Omental fat pad (tissue), 4 donors: ENCODE results near the gene SOX1. TPM values are rescaled to one million over a fixed set of nuclear protein-coding genes. Genes with fewer than 3 reads are reported as not detected.

Experiments
- ATAC-seq: fragments of 150-250 bp; one replicate; pipeline ENCODE4 v1.9.1; 2016; ENCODE audit warnings: mild to moderate bottlenecking, moderate library complexity; ENCODE audit not compliant: low FRiP score
- DNase-seq: peaks from one replicate; pipeline ENCODE4 v3.0.0-alpha.2; 2019; ENCODE audit warnings: low spot score
- CTCF ChIP-seq, 3 donors: fragments of 450-650 bp; IDR thresholded peaks; one replicate each; pipeline ENCODE4 v1.5.1; 2016 to 2017; ENCODE audit warnings: antibody characterized with exemption in 3 of 3, mild to moderate bottlenecking in 3 of 3, moderate library complexity in 2 of 3
- total RNA-seq, 4 donors: library from RNA; depleted of rRNA; stranded (reverse); fragments of >200 nt; gene quantifications; one replicate each; pipeline ENCODE4 v1.1.0, GENCODE V29; 2016

Gene SOX1
- not detected for total RNA-seq

DNA sequence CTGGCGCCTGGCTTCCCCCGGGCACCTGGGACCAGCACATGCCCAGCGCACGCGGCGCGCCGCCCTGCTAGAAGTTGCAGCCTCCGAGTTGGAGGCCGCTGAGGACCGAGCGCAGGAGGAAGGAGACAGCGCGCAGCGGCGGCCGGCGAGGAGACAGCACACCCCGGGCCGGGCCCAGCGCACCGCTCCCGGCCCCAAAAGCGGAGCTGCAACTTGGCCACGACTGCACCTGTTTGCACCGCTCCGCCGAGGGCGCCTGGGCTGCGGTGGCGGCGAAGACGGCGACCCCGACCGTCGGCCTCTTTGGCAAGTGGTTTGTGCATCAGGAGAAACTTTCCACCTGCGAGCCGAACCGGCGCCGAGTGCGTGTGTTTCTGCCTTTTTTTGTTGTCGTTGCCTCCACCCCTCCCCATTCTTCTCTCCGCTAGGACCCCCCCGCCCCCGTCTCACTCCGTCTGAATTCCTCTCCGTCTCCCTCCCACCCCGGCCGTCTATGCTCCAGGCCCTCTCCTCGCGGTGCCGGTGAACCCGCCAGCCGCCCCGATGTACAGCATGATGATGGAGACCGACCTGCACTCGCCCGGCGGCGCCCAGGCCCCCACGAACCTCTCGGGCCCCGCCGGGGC lies at the start of gene SOX1:
Gene SOX1 (plus strand): TSS at position 34 of the 626 bp plus-strand sequence. CDS start 510 bp downstream, at position 544.
- TF ChIP-seq CTCF (IDR thresholded peaks at IDR 0.05), result no peak
- ATAC-seq, result no peak
- no peak for DNase-seq

- ATAC-seq, result no peak
- no peak for DNase-seq
- TF ChIP-seq CTCF (IDR thresholded peaks at IDR 0.05), result no peak
Observed at GRCh38 chr13:112024577-112024976, 42.4 kb upstream of the SOX1 start.

DNA sequence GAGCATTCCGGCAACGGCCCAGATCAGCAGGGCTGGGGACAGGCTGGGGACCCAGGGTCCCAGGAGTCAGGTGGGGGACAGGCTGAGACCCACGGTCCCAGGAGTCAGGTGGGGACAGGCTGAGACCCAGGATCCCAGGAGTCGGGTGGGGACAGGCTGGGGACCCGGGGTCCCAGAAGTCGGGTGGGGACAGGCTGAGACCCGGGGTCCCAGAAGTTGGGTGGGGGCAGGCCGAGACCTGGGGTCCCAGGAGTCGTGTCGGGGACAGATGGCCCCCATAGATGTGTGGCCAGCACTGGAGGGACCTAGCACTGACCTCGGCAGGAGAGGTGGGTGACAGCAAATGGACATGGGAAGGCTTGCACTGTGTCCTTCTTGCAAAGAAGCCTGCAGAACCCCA lies 39.7 kb upstream of the SOX1 start:
- DNase-seq, result no peak
- no peak for ATAC-seq
- TF ChIP-seq CTCF (IDR thresholded peaks at IDR 0.05), result no peak

DNA sequence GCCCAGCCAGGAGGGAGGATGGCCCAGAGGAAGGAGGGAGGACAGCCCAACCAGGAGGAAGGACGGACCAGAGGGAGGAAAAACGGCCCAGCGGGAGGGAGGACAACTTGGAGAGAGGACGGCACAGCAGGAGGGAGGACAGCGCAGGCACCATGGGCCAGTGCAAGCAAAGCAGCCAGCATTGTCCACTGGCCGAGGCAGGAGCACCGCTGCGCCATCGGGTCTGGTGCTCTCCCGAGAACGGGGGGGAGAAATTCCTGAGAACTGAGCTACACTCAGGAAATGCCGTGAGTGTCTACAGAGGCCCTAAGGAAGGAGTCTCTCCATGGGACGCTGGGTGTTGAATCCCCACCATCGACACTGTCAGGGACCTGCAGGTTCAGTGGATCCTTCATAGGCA lies 38.5 kb upstream of the SOX1 start:
- no peak for TF ChIP-seq CTCF (IDR thresholded peaks at IDR 0.05)
- DNase-seq (no peak), ATAC-seq (no peak)

DNA sequence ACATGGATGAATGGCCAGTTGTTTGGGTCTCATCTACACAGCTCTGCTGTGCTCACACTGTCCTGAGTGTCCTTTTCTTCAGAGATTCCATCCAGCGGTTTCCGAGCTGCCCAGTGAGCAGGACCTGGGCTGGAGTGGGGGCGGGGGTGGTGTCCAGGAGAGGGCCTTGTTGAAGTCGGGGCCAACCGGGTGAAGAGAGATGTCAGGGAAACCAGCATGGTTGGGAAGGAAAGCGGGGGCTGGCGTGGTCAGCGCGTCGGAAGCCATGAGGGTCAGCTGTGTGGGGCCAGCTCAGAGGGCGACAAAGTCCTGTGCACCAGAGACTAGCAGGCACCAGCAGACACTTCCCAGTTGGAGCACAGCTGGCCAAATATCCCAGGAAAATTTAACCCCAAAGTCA lies 37.8 kb upstream of the SOX1 start:
- TF ChIP-seq CTCF (IDR thresholded peaks at IDR 0.05), result no peak
- DNase-seq (no peak), ATAC-seq (no peak)

GRCh38 chr13:112032186-112032993 lies 34.6 kb upstream of the SOX1 start:
- no peak for TF ChIP-seq CTCF (IDR thresholded peaks at IDR 0.05)
- no peak for DNase-seq
- no peak for ATAC-seq

- DNase-seq, result no peak
Observed at GRCh38 chr13:112034231-112034630, 32.7 kb upstream of the SOX1 start.

More at GRCh38 chr13:112034231-112034630, 32.7 kb upstream of the SOX1 start:
- no peak for TF ChIP-seq CTCF (IDR thresholded peaks at IDR 0.05)
- no peak for ATAC-seq
